Kidney (tissue), 14 donors: Measurements from ENCODE around the gene MYOM3. TPM values are rescaled to one million over a fixed set of nuclear protein-coding genes. Genes with fewer than 3 reads are reported as not detected.
A peak's percentile ranks its signal among the peaks of the same experiment; 100 is the strongest.

Experiments used
- DNase-seq, 5 donors: peaks; one replicate each; pipeline ENCODE4 v3.0.0-alpha.2; 2013 to 2020
- FAIRE-seq: peaks from 2 replicates; lab custom pipeline; 2012; peaks lifted over from hg19 to GRCh38; lab: Jason Lieb, UNC
- H3K27ac ChIP-seq, 2 donors: one replicate each; pipeline ENCODE4 v1.7.0; 2013; ENCODE audit warnings: low read depth in 2 of 2, low read length in 2 of 2, inconsistent platforms in 1 of 2
- H3K27me3 ChIP-seq: one replicate; pipeline ENCODE4 v1.7.1; 2013; ENCODE audit warnings: low read length, inconsistent platforms; ENCODE audit not compliant: control insufficient read depth, insufficient read depth
- H3K36me3 ChIP-seq, 3 donors: one replicate each; pipeline versions ENCODE4 v1.7.0 to v1.7.1; 2013; ENCODE audit warnings: low read length in 3 of 3, control low read depth in 1 of 3, inconsistent platforms in 1 of 3; ENCODE audit not compliant: insufficient read depth in 3 of 3, control insufficient read depth in 2 of 3
- H3K4me1 ChIP-seq, 3 donors: one replicate each; pipeline versions ENCODE4 v1.7.0 to v1.7.1; 2013; ENCODE audit warnings: low read length in 3 of 3, inconsistent platforms in 1 of 3, low read depth in 1 of 3; ENCODE audit not compliant: control insufficient read depth in 2 of 3, insufficient read depth in 2 of 3
- H3K4me3 ChIP-seq, 3 donors: one replicate each; pipeline versions ENCODE4 v1.7.0 to v1.8.1; 2013; ENCODE audit warnings: low read length in 3 of 3, control low read depth in 1 of 3, inconsistent platforms in 1 of 3
- H3K9ac ChIP-seq, 3 donors: one replicate each; pipeline versions ENCODE4 v1.7.0 to v1.7.1; 2013; ENCODE audit warnings: low read length in 3 of 3, control low read depth in 1 of 3, inconsistent platforms in 1 of 3
- H3K9me3 ChIP-seq, 3 donors: one replicate each; pipeline versions ENCODE4 v1.7.0 to v1.7.1; 2013; ENCODE audit warnings: low read length in 3 of 3, control low read depth in 1 of 3, inconsistent platforms in 1 of 3; ENCODE audit not compliant: control insufficient read depth in 2 of 3, insufficient read depth in 1 of 3
- CTCF ChIP-seq: IDR thresholded peaks from 3 replicates; pipeline ENCODE4 v1.5.1; 2012; ENCODE audit warnings: mild to moderate bottlenecking, moderate library complexity, borderline replicate concordance; ENCODE audit not compliant: insufficient read depth; ENCODE audit errors: extremely low read depth
- intact Hi-C: fragments of 100-400 bp; cut with DNase I; formaldehyde crosslinking; loops from one replicate; pipeline ENCODE4 v1.11.1; 2022
- polyA plus RNA-seq: library from polyadenylated mRNA; stranded (reverse); fragments of 350-450 nt; fragmentation: Illumina TruSeq; extraction: RNeasy Lipid Tissue Mini Kit (QIAGEN cat#74804); gene quantifications from one replicate; pipeline ENCODE4 v1.2.3, GENCODE V29; 2014; ENCODE audit warnings: low read depth, low replicate concordance; ENCODE audit not compliant: insufficient read depth
- total RNA-seq: library from RNA; stranded (reverse); fragmentation: NEBNext Ultra II Directional; extraction: Animal tissue kit (Norgen Biotek cat#: 25700); gene quantifications from one replicate; pipeline ENCODE4 v1.2.1, GENCODE V29; 2021
- donor health status: control.
- donor health status: control.
- donor health status: control.
- donor health status: control.
- donor health status: control.
- donor health status: DM: yes; HTN: yes; CAD: no.
- donor health status: Normal renal cell carcinoma (clear cell type).

MYOM3 gene
- total and polyA plus RNA-seq, 2 donors from 2014 or later = 13.5 to 20.5 TPM

GRCh38 chr1:24111262-24111995 is 506 bp downstream of the MYOM3 start:
- Histone ChIP-seq H3K9ac (no peak overlapping the region), H3K4me1 (peaks cover 0 to 3% (median 0%) of the 10 kb centered on the region in 3 donors), H3K9me3 (no peaks in the 10 kb centered on the region), H3K27me3 (no peaks in the 10 kb centered on the region), H3K4me3 (peak overlapping the region in 1 of 3 donors; percentile 70), H3K27ac (no peak overlapping the region), H3K36me3 (no peaks in the 10 kb centered on the region)
- FAIRE-seq = no peak
- peak in 1 of 5 donors; percentile 39 for DNase-seq
- intact Hi-C loops = no loop called here
- TF ChIP-seq CTCF = no peak

GRCh38 chr1:24110642-24111261 is 1.2 kb downstream of the MYOM3 start:
- Histone ChIP-seq H3K9me3 (no peaks in the 10 kb centered on the region), H3K9ac (no peak overlapping the region)
- intact Hi-C loops = no loop called here

GRCh38 chr1:24109686-24110475 is 2.1 kb downstream of the MYOM3 start:
- Histone ChIP-seq H3K4me1 (peaks cover 0 to 3% (median 0%) of the 10 kb centered on the region in 3 donors), H3K9me3 (no peaks in the 10 kb centered on the region), H3K27ac (no peak overlapping the region), H3K27me3 (no peaks in the 10 kb centered on the region), H3K36me3 (no peaks in the 10 kb centered on the region), H3K4me3 (no peak overlapping the region), H3K9ac (no peak overlapping the region)
- intact Hi-C loops = no loop called here
- TF ChIP-seq CTCF = no peak
- FAIRE-seq = no peak
- DNase-seq = no peak

More at GRCh38 chr1:24110642-24111261, 1.2 kb downstream of the MYOM3 start:
- no peak for TF ChIP-seq CTCF
- FAIRE-seq = no peak
- peaks cover 0 to 3% (median 0%) of the 10 kb centered on the region in 3 donors for H3K4me1 ChIP-seq
- no peak overlapping the region for H3K27ac ChIP-seq
- no peaks in the 10 kb centered on the region for H3K27me3 ChIP-seq
- no peak for DNase-seq
- no peak overlapping the region for H3K4me3 ChIP-seq
- H3K36me3 ChIP-seq = no peaks in the 10 kb centered on the region
